ENCODE data around the gene BIRC7. TPM values are rescaled to one million over a fixed set of nuclear protein-coding genes. Genes with fewer than 3 reads are reported as not detected.

Gene BIRC7
- total and polyA plus RNA-seq, 2 of the 4 experiments (the other 2 are of a cell fraction): not detected

- TF ChIP-seq SMC3 (IDR thresholded peaks at IDR 0.05; ENCODE audit: low read depth, low read length) (no peak), FOS (IDR thresholded peaks at IDR 0.05; ENCODE audit: low read depth, low read length) (no peak), NFE2L2 (IDR thresholded peaks at IDR 0.05; ENCODE audit: low read depth, low read length) (no peak), MAFK (IDR thresholded peaks at IDR 0.05; ENCODE audit: low read depth, low read length) (no peak)
These were observed 36.7 kb downstream of the BIRC7 start, which contains the start of gene ARFGAP1 (continued) for GRCh38 chr20:63272105-63273058.

All from IMR-90 (cell line).